ENCODE measurements around the gene PODN. TPM values are rescaled to one million over a fixed set of nuclear protein-coding genes. Genes with fewer than 3 reads are reported as not detected.

The PODN gene
- total RNA-seq, 2 experiments from 2014 or later = not detected

DNA sequence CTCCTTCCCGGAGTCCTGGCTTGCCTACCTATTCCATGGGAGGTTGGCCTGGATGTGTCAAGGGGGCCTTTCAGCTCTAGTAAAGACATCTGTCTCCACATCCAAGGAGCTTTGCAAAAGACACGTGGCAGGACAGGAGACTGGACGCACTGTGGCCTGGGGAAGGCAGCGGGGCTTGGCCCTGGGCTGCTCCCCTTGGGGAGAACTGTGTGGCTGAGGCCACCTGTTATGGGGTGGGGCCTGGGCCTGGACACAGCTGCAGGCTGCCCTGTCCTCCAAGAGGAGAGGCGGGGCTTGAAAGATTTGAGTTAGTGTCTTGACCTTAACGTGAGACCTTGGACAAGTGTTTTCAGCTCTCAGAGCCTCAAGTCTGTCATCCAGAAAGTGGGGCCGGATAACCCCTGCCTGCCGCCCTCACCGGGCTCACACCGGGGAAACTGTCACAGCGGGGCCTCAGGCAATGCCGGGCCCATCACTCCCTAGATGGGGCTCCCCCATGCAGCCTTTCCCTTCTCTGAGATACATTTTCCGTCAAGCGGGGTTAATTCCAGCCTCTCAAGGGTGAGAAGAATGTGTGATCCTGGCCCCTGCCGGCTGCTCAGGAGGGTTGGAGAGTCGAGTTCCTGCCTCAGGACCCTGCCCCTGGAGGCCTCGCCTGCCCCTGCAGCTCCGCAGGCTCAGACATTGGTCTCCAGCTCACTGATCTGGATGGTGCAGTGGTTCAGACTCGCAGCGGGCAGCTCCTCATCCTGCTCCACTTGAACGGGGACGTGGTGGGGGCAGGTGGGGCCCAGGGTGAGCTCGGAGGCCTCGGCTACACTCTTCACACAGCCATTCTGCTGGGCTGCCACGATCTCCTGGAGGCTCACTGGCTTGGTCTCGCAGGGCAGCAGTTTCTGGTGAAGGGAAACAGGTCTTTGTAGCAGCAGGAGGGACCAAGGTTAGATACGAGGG is 25.6 kb downstream of the PODN start:
- H3K4me3 Mint-ChIP-seq = no peak overlapping the region
- ChIA-PET POLR2A (no interaction called here), CTCF (no interaction called here)
- ATAC-seq (no peak), DNase-seq (no peak)
- TF ChIP-seq, protein P1, sequence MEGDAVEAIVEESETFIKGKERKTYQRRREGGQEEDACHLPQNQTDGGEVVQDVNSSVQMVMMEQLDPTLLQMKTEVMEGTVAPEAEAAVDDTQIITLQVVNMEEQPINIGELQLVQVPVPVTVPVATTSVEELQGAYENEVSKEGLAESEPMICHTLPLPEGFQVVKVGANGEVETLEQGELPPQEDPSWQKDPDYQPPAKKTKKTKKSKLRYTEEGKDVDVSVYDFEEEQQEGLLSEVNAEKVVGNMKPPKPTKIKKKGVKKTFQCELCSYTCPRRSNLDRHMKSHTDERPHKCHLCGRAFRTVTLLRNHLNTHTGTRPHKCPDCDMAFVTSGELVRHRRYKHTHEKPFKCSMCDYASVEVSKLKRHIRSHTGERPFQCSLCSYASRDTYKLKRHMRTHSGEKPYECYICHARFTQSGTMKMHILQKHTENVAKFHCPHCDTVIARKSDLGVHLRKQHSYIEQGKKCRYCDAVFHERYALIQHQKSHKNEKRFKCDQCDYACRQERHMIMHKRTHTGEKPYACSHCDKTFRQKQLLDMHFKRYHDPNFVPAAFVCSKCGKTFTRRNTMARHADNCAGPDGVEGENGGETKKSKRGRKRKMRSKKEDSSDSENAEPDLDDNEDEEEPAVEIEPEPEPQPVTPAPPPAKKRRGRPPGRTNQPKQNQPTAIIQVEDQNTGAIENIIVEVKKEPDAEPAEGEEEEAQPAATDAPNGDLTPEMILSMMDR (IDR thresholded peaks at IDR 0.05) = no peak
- H3K27me3 Mint-ChIP-seq = no peaks in the 10 kb centered on the region
- H3K9me3 Mint-ChIP-seq = no peaks in the 10 kb centered on the region
- no peak overlapping the region for H3K27ac Mint-ChIP-seq
- H3K4me1 Mint-ChIP-seq (ENCODE audit: low read depth) = no peaks in the 10 kb centered on the region
- intact Hi-C loops (cut with micrococcal nuclease) = no loop called here
- no peaks in the 10 kb centered on the region for H3K36me3 Mint-ChIP-seq (ENCODE audit: low read depth)

DNA sequence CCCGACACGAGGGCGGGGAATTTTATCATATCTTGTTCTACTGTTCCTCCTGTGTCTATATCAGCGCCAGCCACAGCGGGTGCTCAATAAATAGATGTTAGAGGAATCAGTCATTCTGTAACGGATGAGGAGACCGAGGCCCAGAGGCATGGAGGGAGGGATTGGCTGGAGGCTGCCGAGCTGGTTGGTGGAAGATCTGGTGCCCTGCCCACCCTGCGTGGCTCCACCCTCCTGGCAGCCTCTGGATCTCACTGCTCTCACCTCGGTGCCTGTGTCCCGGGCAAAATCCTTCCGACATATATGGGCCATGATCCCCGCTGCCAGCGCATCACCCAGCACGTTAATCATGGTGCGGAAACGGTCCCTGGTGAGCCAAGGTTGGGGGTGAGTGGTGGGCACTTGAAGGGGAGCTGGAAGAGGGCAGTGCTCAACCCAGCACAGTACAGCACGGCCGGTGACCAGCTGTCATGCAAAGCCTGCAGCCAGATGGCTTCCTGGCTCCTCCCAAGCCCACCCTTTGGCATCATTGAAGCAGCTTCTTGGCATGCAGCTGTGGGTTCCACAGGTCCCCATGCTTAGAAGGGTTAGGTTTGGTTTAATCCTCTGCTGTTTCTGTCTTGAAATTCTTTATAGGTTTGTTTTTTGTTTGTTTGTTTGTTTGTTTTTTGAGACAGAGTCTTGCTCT is 26.7 kb downstream of the PODN start:
- Mint-ChIP-seq H3K4me1 (ENCODE audit: low read depth) (no peaks in the 10 kb centered on the region), H3K27me3 (no peaks in the 10 kb centered on the region), H3K36me3 (ENCODE audit: low read depth) (no peaks in the 10 kb centered on the region), H3K27ac (no peak overlapping the region), H3K4me3 (no peak overlapping the region), H3K9me3 (no peaks in the 10 kb centered on the region)
- POLR2A ChIA-PET = no interaction called here
- ATAC-seq (no peak), DNase-seq (no peak)
- intact Hi-C loops (cut with micrococcal nuclease) = no loop called here
- TF ChIP-seq, protein P1 (IDR thresholded peaks at IDR 0.05) = no peak
- CTCF ChIA-PET = interaction anchor here (0.7 kb wide), 1 partner anchor 18 kb away, joined by 3 read pairs; no protein-coding TSS in a partner anchor

DNA sequence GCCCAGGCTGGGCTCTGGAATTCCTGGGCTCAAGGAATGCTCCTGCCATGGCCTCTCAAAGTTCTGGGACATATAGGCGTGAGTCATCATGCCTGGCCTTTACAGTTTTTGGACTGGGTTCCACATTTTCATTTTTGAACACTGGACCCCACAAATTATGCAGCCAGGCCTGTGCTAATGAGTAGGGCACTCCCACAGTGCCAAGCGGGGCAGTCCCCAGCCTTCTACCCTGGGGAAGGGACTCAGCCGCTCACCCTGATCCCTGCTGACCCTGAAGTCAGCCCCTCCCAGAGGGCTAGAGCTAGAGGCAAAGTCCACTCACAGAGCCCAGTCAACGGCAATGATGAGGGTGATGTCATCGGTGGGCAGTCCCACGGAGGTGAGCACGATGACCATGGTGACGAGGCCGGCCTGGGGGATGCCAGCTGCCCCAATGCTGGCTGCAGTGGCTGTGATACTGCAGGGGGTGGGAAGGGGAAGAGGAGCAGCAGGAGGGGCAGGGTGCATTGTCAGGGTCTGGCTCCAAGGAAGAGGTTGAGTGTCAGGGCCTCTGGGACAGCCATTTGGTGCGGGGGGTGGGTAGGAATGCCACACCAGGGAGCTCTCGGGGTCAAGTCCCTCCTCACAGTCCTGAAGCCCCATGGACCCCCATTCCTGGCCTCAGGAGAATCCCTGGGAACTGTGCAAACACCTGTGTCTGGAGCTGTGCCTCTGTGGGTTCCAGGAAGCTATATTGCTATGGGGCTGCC is 27.6 kb downstream of the PODN start:
- ATAC-seq (no peak), DNase-seq (no peak)
- Mint-ChIP-seq H3K27me3 (no peaks in the 10 kb centered on the region), H3K27ac (no peak overlapping the region), H3K9me3 (no peaks in the 10 kb centered on the region), H3K4me3 (no peak overlapping the region), H3K36me3 (ENCODE audit: low read depth) (no peaks in the 10 kb centered on the region), H3K4me1 (ENCODE audit: low read depth) (no peaks in the 10 kb centered on the region)
- TF ChIP-seq, protein P1 (IDR thresholded peaks at IDR 0.05) = no peak
- ChIA-PET POLR2A (no interaction called here), CTCF (interaction anchor here (0.7 kb wide), 1 partner anchor 17 kb away, joined by 3 read pairs; no protein-coding TSS in a partner anchor)
- intact Hi-C loops (cut with micrococcal nuclease) = no loop called here

- Mint-ChIP-seq H3K9me3 (no peaks in the 10 kb centered on the region), H3K36me3 (ENCODE audit: low read depth) (no peaks in the 10 kb centered on the region), H3K4me1 (ENCODE audit: low read depth) (no peaks in the 10 kb centered on the region), H3K4me3 (no peak overlapping the region), H3K27ac (no peak overlapping the region), H3K27me3 (no peaks in the 10 kb centered on the region)
- DNase-seq (no peak), ATAC-seq (no peak)
- intact Hi-C loops (cut with micrococcal nuclease) = no loop called here
- ChIA-PET POLR2A (no interaction called here), CTCF (no interaction called here)
- TF ChIP-seq, protein P1 (IDR thresholded peaks at IDR 0.05) = no peak
Measured at GRCh38 chr1:53090227-53091147, 28.5 kb downstream of the PODN start.
